GM06990 (cell line): ENCODE data around the gene MARK4.

Source experiments
- DNase-seq: peaks from one replicate; pipeline ENCODE4 v3.0.0-alpha.2; 2011; ENCODE audit not compliant: insufficient read length; ENCODE audit errors: extremely low read depth
- H3K27me3 ChIP-seq: replicated peaks from 2 replicates; pipeline ENCODE4 v1.6.0; 2011; ENCODE audit warnings: low read length; ENCODE audit not compliant: control insufficient read depth, insufficient read depth
- H3K36me3 ChIP-seq: 2 replicates; pipeline ENCODE4 v1.5.1; 2011; ENCODE audit warnings: low read length; ENCODE audit not compliant: control insufficient read depth, insufficient read depth
- H3K4me3 ChIP-seq: replicated peaks from 2 replicates; pipeline ENCODE4 v1.5.1; 2011; ENCODE audit warnings: low read depth, mild to moderate bottlenecking, control low read depth, low read length
- TF ChIP-seq, protein P1 (sequence below): IDR thresholded peaks from 2 replicates; pipeline ENCODE4 v1.5.1; 2011; ENCODE audit warnings: low read length, control low read depth, mild to moderate bottlenecking, inconsistent platforms; ENCODE audit not compliant: insufficient read depth, poor library complexity, severe bottlenecking

Gene MARK4

DNA sequence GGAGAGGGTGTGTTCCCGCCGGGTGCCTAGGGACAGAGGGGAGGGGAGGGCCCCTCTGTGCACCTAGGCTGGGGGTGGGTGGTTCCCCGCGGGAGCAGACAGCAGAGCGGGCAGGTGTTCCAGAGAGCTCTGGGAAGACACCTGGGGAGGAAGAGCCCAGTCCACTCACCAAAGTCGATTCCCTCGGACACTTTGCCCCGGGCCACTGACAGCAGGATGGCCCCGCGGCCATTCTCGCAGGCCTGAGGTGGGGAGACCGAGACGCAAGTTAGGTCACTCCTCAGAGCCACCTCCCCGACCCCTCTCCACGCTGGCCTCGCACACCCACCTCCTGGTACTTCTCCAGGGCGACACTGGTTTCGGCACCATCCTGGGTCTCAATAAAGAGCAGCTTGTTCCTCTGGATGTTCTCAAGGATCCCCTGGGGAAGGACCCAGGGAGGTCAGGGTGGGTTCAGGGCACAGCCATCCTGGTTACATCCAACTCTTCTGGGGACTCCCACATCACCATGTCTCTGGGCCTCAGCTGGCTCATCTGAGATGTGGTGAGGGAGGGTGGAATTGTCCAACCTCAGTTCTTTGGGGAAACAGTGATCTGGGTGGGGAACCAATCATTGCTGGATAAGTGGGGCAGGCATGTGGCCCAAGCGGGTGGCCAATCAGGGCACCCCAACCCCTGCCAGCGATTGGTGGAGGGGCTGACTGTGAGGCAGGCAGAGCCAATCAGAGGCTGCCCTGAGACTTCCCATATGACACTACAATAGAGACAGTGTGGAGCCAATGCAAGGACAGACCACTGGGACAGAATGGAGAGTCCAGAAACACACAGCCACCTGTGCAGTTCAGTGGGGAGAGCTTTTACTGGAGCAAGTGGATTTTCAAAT lies 102.1 kb downstream of the MARK4 start:
- H3K27me3 ChIP-seq, result no peaks in the 10 kb centered on the region
- no peak for DNase-seq
- peaks cover 37% of the 10 kb centered on the region for H3K36me3 ChIP-seq
- H3K4me3 ChIP-seq, result no peak overlapping the region
- TF ChIP-seq, protein P1, sequence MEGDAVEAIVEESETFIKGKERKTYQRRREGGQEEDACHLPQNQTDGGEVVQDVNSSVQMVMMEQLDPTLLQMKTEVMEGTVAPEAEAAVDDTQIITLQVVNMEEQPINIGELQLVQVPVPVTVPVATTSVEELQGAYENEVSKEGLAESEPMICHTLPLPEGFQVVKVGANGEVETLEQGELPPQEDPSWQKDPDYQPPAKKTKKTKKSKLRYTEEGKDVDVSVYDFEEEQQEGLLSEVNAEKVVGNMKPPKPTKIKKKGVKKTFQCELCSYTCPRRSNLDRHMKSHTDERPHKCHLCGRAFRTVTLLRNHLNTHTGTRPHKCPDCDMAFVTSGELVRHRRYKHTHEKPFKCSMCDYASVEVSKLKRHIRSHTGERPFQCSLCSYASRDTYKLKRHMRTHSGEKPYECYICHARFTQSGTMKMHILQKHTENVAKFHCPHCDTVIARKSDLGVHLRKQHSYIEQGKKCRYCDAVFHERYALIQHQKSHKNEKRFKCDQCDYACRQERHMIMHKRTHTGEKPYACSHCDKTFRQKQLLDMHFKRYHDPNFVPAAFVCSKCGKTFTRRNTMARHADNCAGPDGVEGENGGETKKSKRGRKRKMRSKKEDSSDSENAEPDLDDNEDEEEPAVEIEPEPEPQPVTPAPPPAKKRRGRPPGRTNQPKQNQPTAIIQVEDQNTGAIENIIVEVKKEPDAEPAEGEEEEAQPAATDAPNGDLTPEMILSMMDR, result no peak

DNA sequence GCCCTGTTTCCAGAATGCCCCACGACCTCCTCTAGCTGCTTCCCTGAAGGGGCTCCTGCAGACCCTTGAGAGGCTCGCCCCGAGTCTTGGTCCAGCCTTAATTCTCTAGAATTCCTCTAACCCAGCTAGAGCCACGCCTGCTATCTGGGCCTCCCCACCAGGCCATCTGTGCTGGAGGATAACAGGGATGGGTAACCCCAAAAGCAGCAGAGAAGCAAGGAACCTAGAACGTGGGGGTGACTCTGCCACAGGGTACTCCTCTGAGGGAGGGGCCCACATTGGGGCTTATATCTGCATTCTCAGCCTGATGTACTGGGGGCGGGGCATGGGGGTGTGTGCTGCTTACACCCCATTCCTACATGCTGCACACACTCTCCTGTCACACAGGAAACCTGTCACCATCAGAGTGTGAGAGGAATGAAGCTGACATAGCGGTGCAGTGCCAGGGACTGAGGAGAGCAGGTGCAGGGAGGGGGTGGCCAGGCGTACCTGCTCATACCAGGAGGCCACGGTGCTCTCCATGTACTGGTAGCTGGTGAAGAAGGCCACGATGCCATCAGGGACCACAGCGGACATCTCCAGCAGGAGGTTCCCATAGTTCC lies 103.3 kb downstream of the MARK4 start:
- Histone ChIP-seq H3K36me3 (peaks cover 37% of the 10 kb centered on the region), H3K27me3 (no peaks in the 10 kb centered on the region), H3K4me3 (no peak overlapping the region)
- TF ChIP-seq, protein P1, result no peak
- DNase-seq, result no peak
